ENCODE results near the gene DDN. TPM values are rescaled to one million over a fixed set of nuclear protein-coding genes. Genes with fewer than 3 reads are reported as not detected.

DDN gene
- total and polyA plus RNA-seq, 9 of the 15 experiments (the other 6 are each of a cell fraction or from before 2014, with no cell fraction given): 0.03 to 3.6 (median 1.6) TPM

- TF ChIP-seq ATF3 (IDR thresholded peaks at IDR 0.05) (no peak), ATF3 (CRISPR knock-in tag; conservative IDR thresholded peaks at IDR 0.05) (no peak), PTTG1 (tag; IDR thresholded peaks at IDR 0.05; ENCODE audit: low read depth) (no peak)
These were observed 29.9 kb downstream of the DDN start (continued) for GRCh38 chr12:48969160-48969771.

DNA sequence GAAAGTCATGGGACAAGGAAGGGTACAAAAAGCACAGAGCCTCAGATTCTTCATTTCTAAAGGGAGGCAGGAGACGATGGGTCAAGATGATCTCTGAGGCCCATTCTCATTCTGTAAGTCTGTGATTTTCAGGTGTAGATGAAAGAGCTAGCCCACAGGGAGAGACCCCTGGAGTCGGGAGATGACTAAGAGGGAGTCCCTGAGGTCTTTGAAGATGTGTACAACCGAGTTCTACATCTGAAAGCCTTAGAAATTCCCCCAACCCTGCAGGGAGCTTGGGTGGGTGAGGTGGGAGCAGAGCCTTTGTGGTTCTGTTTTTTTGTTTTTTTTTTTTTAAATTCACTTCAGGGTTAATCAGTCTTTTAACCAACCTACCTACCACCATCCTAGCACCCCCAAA is 30.7 kb downstream of the DDN start:
- Histone ChIP-seq H2AFZ (ENCODE audit: low read depth, low read length) (no peak overlapping the region), H3K27me3 (ENCODE audit: control insufficient read depth in 2 of 2, insufficient read depth in 2 of 2, low read length in 2 of 2) (0 out of 5 replicates have a peak, but pooled peaks cover 0 to 5% of the 10 kb centered on the region in 2 experiments), H3K9me3 (replicated peaks; ENCODE audit: control insufficient read depth, insufficient read depth, low read depth, low read length) (no peaks in the 10 kb centered on the region), H3K36me3 (ENCODE audit: control insufficient read depth, insufficient read depth, low read length) (no peaks in the 10 kb centered on the region), H3K4me2 (ENCODE audit: insufficient read depth, low read length) (no peak overlapping the region), H4K20me1 (replicated peaks; ENCODE audit: control insufficient read depth, insufficient read depth, low read length) (no peaks in the 10 kb centered on the region; the same call in 1 of the 2 replicates), H3K4me3 (no peak overlapping the region), H3K4me1 (replicated peaks in 1 of 2; ENCODE audit: control insufficient read depth in 2 of 2, insufficient read depth in 2 of 2, low read length in 2 of 2) (peaks cover 4 to 44% of the 10 kb centered on the region in 2 experiments; a peak in 3 of 5 replicates), H3K27ac (ENCODE audit: extremely low read depth, low read depth, low read length) (no peak overlapping the region), H3K79me2 (ENCODE audit: control insufficient read depth, insufficient read depth, low read length) (no peaks in the 10 kb centered on the region), H3K9me1 (ENCODE audit: control insufficient read depth, insufficient read depth, low read length) (no peaks in the 10 kb centered on the region), H3K9ac (ENCODE audit: insufficient read depth in 1 of 2, low read depth in 2 of 2, low read length in 2 of 2) (no peak overlapping the region)
- DNase-seq (ENCODE audit: extremely low read depth in 1 of 4, low spot score in 3 of 4): no peak
- BruUV-seq (replicated peaks): no TSS peak
- ChIA-PET POLR2A (interaction anchor here (0.6 to 0.8 kb wide), 2 partner anchors 28 to 382 kb away, joined by 3 read pairs; no protein-coding TSS in a partner anchor), CTCF (ENCODE audit: low intra/inter-chr PET ratio) (no interaction called here)
- intact Hi-C loops (cut with micrococcal nuclease): no loop called here
- in situ Hi-C loops (cut with MboI): no loop called here
- FAIRE-seq: no peak
- 30% methylated on average over 3 of the region's 3 CpGs for WGBS (ENCODE audit: insufficient coverage, low coverage, missing lambda C conversion rate)
- ATAC-seq: no peak
- TF ChIP-seq TOE1 (IDR thresholded peaks at IDR 0.05; ENCODE audit: borderline replicate concordance) (no peak), TOE1 (CRISPR knock-in tag; IDR thresholded peaks at IDR 0.05; ENCODE audit: borderline replicate concordance, low read depth) (no peak), ARID2 (IDR thresholded peaks at IDR 0.05) (no peak), TBL1XR1 (IDR thresholded peaks at IDR 0.05; ENCODE audit: low read length in 2 of 2) (no peak), POLR2B (IDR thresholded peaks at IDR 0.05; ENCODE audit: low read depth, partially characterized antibody) (no peak), MAFF (IDR thresholded peaks at IDR 0.05; ENCODE audit: low read length) (no peak), ZNF347 (CRISPR knock-in tag; IDR thresholded peaks at IDR 0.05; ENCODE audit: low read depth) (no peak), GTF2F1 (IDR thresholded peaks at IDR 0.05; ENCODE audit: low read depth, low read length) (no peak), CBX1 (IDR thresholded peaks at IDR 0.05; ENCODE audit: low read depth) (no peak), ZNF3 (CRISPR knock-in tag; IDR thresholded peaks at IDR 0.05) (no peak), ZNF134 (CRISPR knock-in tag; conservative IDR thresholded peaks at IDR 0.05) (no peak)
- TF ChIP-seq, protein P1, sequence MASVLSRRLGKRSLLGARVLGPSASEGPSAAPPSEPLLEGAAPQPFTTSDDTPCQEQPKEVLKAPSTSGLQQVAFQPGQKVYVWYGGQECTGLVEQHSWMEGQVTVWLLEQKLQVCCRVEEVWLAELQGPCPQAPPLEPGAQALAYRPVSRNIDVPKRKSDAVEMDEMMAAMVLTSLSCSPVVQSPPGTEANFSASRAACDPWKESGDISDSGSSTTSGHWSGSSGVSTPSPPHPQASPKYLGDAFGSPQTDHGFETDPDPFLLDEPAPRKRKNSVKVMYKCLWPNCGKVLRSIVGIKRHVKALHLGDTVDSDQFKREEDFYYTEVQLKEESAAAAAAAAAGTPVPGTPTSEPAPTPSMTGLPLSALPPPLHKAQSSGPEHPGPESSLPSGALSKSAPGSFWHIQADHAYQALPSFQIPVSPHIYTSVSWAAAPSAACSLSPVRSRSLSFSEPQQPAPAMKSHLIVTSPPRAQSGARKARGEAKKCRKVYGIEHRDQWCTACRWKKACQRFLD (CRISPR knock-in tag; IDR thresholded peaks at IDR 0.05): no peak
- TF ChIP-seq, protein P2, sequence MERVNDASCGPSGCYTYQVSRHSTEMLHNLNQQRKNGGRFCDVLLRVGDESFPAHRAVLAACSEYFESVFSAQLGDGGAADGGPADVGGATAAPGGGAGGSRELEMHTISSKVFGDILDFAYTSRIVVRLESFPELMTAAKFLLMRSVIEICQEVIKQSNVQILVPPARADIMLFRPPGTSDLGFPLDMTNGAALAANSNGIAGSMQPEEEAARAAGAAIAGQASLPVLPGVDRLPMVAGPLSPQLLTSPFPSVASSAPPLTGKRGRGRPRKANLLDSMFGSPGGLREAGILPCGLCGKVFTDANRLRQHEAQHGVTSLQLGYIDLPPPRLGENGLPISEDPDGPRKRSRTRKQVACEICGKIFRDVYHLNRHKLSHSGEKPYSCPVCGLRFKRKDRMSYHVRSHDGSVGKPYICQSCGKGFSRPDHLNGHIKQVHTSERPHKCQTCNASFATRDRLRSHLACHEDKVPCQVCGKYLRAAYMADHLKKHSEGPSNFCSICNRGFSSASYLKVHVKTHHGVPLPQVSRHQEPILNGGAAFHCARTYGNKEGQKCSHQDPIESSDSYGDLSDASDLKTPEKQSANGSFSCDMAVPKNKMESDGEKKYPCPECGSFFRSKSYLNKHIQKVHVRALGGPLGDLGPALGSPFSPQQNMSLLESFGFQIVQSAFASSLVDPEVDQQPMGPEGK (CRISPR knock-in tag; IDR thresholded peaks at IDR 0.05; ENCODE audit: borderline replicate concordance): no peak

Data from K562 (cell line).